Measurements from ENCODE around the gene KIF16B.

DNA sequence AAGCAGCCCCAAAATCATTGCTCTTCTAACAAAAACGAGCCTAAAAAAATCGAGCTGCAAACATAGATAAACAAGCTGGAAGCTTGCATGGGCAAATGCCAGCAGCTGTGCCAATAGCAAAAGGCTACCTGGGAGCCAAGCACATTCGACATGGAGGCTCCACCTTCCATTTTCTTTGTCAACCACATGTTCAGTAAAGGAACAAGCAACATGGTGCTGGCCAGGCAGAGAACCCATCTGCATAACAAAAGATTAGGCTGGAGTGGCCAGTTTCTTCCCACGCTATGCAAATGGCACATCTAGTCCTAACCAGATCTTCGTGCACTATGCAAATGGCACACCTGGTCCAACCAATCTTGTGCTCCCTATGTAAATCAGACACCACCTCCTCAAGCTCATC is 110.5 kb downstream of the KIF16B start:
- TF ChIP-seq MEF2D (CRISPR knock-in tag; IDR thresholded peaks at IDR 0.05) (no peak), ZNF44 (CRISPR knock-in tag; IDR thresholded peaks at IDR 0.05) (no peak), POLR2A (IDR thresholded peaks at IDR 0.05; ENCODE audit: insufficient read depth in 1 of 2, low read depth in 2 of 2, low read length in 2 of 2) (no peak), CREB1 (IDR thresholded peaks at IDR 0.05) (no peak), CREB1 (CRISPR knock-in tag; IDR thresholded peaks at IDR 0.05) (no peak), JUND (CRISPR knock-in tag; IDR thresholded peaks at IDR 0.05) (no peak), SP140L (CRISPR knock-in tag; IDR thresholded peaks at IDR 0.05; ENCODE audit: borderline replicate concordance) (no peak), ZFP36 (IDR thresholded peaks at IDR 0.05; ENCODE audit: borderline replicate concordance, low read depth, low read length, partially characterized antibody) (no peak), ZNF570 (CRISPR knock-in tag; IDR thresholded peaks at IDR 0.05; ENCODE audit: borderline replicate concordance) (no peak), ZNF354B (CRISPR knock-in tag; IDR thresholded peaks at IDR 0.05) (no peak), SNRNP70 (IDR thresholded peaks at IDR 0.05; ENCODE audit: low read depth, low read length) (no peak), NFRKB (IDR thresholded peaks at IDR 0.05) (no peak)
- TF ChIP-seq, protein P1, sequence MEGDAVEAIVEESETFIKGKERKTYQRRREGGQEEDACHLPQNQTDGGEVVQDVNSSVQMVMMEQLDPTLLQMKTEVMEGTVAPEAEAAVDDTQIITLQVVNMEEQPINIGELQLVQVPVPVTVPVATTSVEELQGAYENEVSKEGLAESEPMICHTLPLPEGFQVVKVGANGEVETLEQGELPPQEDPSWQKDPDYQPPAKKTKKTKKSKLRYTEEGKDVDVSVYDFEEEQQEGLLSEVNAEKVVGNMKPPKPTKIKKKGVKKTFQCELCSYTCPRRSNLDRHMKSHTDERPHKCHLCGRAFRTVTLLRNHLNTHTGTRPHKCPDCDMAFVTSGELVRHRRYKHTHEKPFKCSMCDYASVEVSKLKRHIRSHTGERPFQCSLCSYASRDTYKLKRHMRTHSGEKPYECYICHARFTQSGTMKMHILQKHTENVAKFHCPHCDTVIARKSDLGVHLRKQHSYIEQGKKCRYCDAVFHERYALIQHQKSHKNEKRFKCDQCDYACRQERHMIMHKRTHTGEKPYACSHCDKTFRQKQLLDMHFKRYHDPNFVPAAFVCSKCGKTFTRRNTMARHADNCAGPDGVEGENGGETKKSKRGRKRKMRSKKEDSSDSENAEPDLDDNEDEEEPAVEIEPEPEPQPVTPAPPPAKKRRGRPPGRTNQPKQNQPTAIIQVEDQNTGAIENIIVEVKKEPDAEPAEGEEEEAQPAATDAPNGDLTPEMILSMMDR (CRISPR knock-in tag; IDR thresholded peaks at IDR 0.05) = no peak
- TF ChIP-seq, protein P2, sequence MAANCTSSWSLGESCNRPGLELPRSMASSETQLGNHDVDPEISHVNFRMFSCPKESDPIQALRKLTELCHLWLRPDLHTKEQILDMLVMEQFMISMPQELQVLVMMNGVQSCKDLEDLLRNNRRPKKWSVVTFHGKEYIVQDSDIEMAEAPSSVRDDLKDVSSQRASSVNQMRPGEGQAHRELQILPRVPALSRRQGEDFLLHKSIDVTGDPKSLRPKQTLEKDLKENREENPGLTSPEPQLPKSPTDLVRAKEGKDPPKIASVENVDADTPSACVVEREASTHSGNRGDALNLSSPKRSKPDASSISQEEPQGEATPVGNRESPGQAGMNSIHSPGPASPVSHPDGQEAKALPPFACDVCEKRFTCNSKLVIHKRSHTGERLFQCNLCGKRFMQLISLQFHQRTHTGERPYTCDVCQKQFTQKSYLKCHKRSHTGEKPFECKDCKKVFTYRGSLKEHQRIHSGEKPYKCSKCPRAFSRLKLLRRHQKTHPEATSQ (CRISPR knock-in tag; IDR thresholded peaks at IDR 0.05; ENCODE audit: borderline replicate concordance) = no peak
